G401 (cell line): ENCODE measurements around the gene OLFML2A. TPM values are rescaled to one million over a fixed set of nuclear protein-coding genes. Genes with fewer than 3 reads are reported as not detected.
"Not testable (repeated sequence)": the region's sequence is repeated elsewhere in the genome, so short reads cannot be mapped to it uniquely, and the experiment has no call there.

ENCODE experiments used
- DNase-seq: peaks from one replicate; pipeline ENCODE4 v3.0.0-alpha.2; 2015; ENCODE audit warnings: low spot score
- in situ Hi-C: cut with HindIII; loops from 2 replicates; pipeline ENCODE4 v1.10.0; 2016; ENCODE audit warnings: low sequenced_read_pairs, mixed read lengths
- total RNA-seq: library from RNA; depleted of rRNA; stranded (reverse); fragments of >200 nt; shearing (Covaris generic); gene quantifications from 2 replicates; pipeline ENCODE4 v1.2.3, GENCODE V29; 2014; rRNA removed

OLFML2A gene
- total RNA-seq: 9.4 and 12.0 TPM in 2 replicates

GRCh38 chr9:124776954-124777648 lies at the start of gene OLFML2A:
Gene OLFML2A (plus strand): TSS chr9:124777133. CDS start chr9:124777271, 138 bp downstream.
- in situ Hi-C loops: no loop called here
- DNase-seq: no peak

GRCh38 chr9:124730772-124731171 lies 46.2 kb upstream of the OLFML2A start:
- in situ Hi-C loops: no loop called here
- no peak for DNase-seq

GRCh38 chr9:124733964-124734740 lies 42.8 kb upstream of the OLFML2A start:
- no peak for DNase-seq
- in situ Hi-C loops: no loop called here

- DNase-seq, in situ Hi-C loops: not testable (repeated sequence)
Observed at GRCh38 chr9:124734741-124735083, 42.2 kb upstream of the OLFML2A start.

GRCh38 chr9:124735121-124735520 lies 41.8 kb upstream of the OLFML2A start:
- DNase-seq: no peak
- in situ Hi-C loops: no loop called here

- DNase-seq, in situ Hi-C loops: not testable (repeated sequence)
Observed at GRCh38 chr9:124738075-124738474, 38.9 kb upstream of the OLFML2A start.

GRCh38 chr9:124739360-124739759 lies 37.6 kb upstream of the OLFML2A start:
- DNase-seq: no peak
- in situ Hi-C loops: no loop called here

- DNase-seq: no peak
- in situ Hi-C loops: no loop called here
Observed at GRCh38 chr9:124741149-124741548, 35.8 kb upstream of the OLFML2A start.

GRCh38 chr9:124741662-124742061 lies 35.3 kb upstream of the OLFML2A start:
- no peak for DNase-seq
- in situ Hi-C loops: no loop called here

GRCh38 chr9:124742940-124743339 lies 34.0 kb upstream of the OLFML2A start:
- in situ Hi-C loops: no loop called here
- DNase-seq: no peak

- in situ Hi-C loops: no loop called here
- no peak for DNase-seq
Observed at GRCh38 chr9:124743686-124744348, 33.1 kb upstream of the OLFML2A start.

GRCh38 chr9:124747065-124747464 lies 29.9 kb upstream of the OLFML2A start:
- no peak for DNase-seq
- in situ Hi-C loops: no loop called here

GRCh38 chr9:124749284-124749683 lies 27.6 kb upstream of the OLFML2A start:
- DNase-seq: no peak
- in situ Hi-C loops: no loop called here

GRCh38 chr9:124749781-124750180 lies 27.2 kb upstream of the OLFML2A start:
- in situ Hi-C loops: loop anchor here (25.0 kb wide), 1 partner anchor 138 kb away; no protein-coding TSS in a partner anchor

GRCh38 chr9:124752967-124753366 lies 24.0 kb upstream of the OLFML2A start:
- DNase-seq: no peak
- in situ Hi-C loops: loop anchor here (25.0 kb wide), 1 partner anchor 134 kb away; no protein-coding TSS in a partner anchor

More at GRCh38 chr9:124749781-124750180, 27.2 kb upstream of the OLFML2A start:
- DNase-seq: no peak

GRCh38 chr9:124754289-124754688 lies 22.6 kb upstream of the OLFML2A start:
- in situ Hi-C loops: loop anchor here (25.0 kb wide), 1 partner anchor 133 kb away; no protein-coding TSS in a partner anchor
- DNase-seq: no peak

- no peak for DNase-seq
- in situ Hi-C loops: loop anchor here (25.0 kb wide), 1 partner anchor 132 kb away; no protein-coding TSS in a partner anchor
Observed at GRCh38 chr9:124755061-124755460, 21.9 kb upstream of the OLFML2A start.

GRCh38 chr9:124756011-124756410 lies 20.9 kb upstream of the OLFML2A start:
- DNase-seq: no peak
- in situ Hi-C loops: loop anchor here (25.0 kb wide), 1 partner anchor 131 kb away; no protein-coding TSS in a partner anchor

- in situ Hi-C loops: loop anchor here (25.0 kb wide), 1 partner anchor 130 kb away; no protein-coding TSS in a partner anchor
- no peak for DNase-seq
Observed at GRCh38 chr9:124757616-124758015, 19.3 kb upstream of the OLFML2A start.
